Sigmoid colon (tissue), 7 donors: ENCODE results near the gene UMPS. TPM values are rescaled to one million over a fixed set of nuclear protein-coding genes. Genes with fewer than 3 reads are reported as not detected.
"Not testable (repeated sequence)": the region's sequence is repeated elsewhere in the genome, so short reads cannot be mapped to it uniquely, and the experiment has no call there.

Experiments used
- DNase-seq: peaks from one replicate; pipeline ENCODE4 v3.0.0-alpha.2; 2019
- H3K27ac ChIP-seq, 4 donors: fragments of 200-600 bp; sonication (generic); one replicate each; pipeline ENCODE4 v1.5.1; 2016 to 2019; ENCODE audit warnings: mild to moderate bottlenecking in 1 of 4
- H3K27me3 ChIP-seq, 3 donors: fragments of 200-600 bp; sonication (generic); one replicate each; pipeline ENCODE4 v1.5.1; 2019; ENCODE audit warnings: mild to moderate bottlenecking in 1 of 3
- H3K36me3 ChIP-seq, 4 donors: fragments of 200-600 bp; sonication (generic); one replicate each; pipeline ENCODE4 v1.5.1; 2016 to 2019
- H3K4me1 ChIP-seq, 4 donors: fragments of 200-600 bp; sonication (generic); one replicate each; pipeline ENCODE4 v1.5.1; 2017 to 2019
- H3K4me3 ChIP-seq, 4 donors: fragments of 200-600 bp; sonication (generic); one replicate each; pipeline ENCODE4 v1.5.1; 2017 to 2019; ENCODE audit warnings: mild to moderate bottlenecking in 2 of 4, moderate library complexity in 1 of 4
- H3K9me3 ChIP-seq, 4 donors: fragments of 200-600 bp in 3 of 4; sonication (generic) in 3 of 4; one replicate each; pipeline versions ENCODE4 v1.5.1 to v1.6.1; 2013 to 2019
- EP300 ChIP-seq, 4 donors: sonication (generic); formaldehyde crosslinking; IDR thresholded peaks; one replicate each; pipeline ENCODE4 v1.6.1; 2017; ENCODE audit warnings: antibody characterized with exemption in 4 of 4
- POLR2A ChIP-seq, 2 donors: fragments of 450-650 bp; IDR thresholded peaks; one replicate each; pipeline ENCODE4 v1.6.1; 2016; ENCODE audit warnings: antibody characterized with exemption in 2 of 2, mild to moderate bottlenecking in 2 of 2, moderate library complexity in 2 of 2
- POLR2AphosphoS5 ChIP-seq, 4 donors: sonication (generic); formaldehyde crosslinking; IDR thresholded peaks; one replicate each; pipeline ENCODE4 v1.6.1; 2017; ENCODE audit warnings: antibody characterized with exemption in 4 of 4
- WGBS, 2 donors: extraction: QIAGEN DNeasy Blood & Tissue Kit; methylation state at CpG; one replicate each; pipeline ENCODE4 v1.1.7; 2013; 5-methylcytosine and 5-hydroxymethylcytosine counted together
- intact Hi-C: fragments of 100-400 bp; cut with DNase I; formaldehyde crosslinking; loops from one replicate; pipeline ENCODE4 v1.15.1; 2023
- polyA plus RNA-seq, 3 donors: library from polyadenylated mRNA; stranded (reverse); fragments of 200-250 nt; gene quantifications; one replicate each; pipeline ENCODE4 v1.2.3, GENCODE V29; 2013
- total RNA-seq, 4 donors: library from RNA; depleted of rRNA; stranded (reverse); fragments of >200 nt; gene quantifications; one replicate each; pipeline ENCODE4 v1.1.0, GENCODE V29; 2016
- TF ChIP-seq, protein P1 (sequence below), 4 experiments: fragments of 450-650 bp in 3 of 4; fragments of 200-600 bp in 1 of 4; IDR thresholded peaks; one replicate each; pipeline ENCODE4 v1.5.1; 2016 to 2019; ENCODE audit warnings: antibody characterized with exemption in 4 of 4, mild to moderate bottlenecking in 3 of 4, moderate library complexity in 2 of 4
- donor health status: healthy with polysubstance abuse.
- donor health status: Bipolar disorder and iron deficiency.
- donor health status: healthy.

Gene UMPS
- total and polyA plus RNA-seq, 7 donors = 16.7 to 25.1 (median 20.3) TPM

DNA sequence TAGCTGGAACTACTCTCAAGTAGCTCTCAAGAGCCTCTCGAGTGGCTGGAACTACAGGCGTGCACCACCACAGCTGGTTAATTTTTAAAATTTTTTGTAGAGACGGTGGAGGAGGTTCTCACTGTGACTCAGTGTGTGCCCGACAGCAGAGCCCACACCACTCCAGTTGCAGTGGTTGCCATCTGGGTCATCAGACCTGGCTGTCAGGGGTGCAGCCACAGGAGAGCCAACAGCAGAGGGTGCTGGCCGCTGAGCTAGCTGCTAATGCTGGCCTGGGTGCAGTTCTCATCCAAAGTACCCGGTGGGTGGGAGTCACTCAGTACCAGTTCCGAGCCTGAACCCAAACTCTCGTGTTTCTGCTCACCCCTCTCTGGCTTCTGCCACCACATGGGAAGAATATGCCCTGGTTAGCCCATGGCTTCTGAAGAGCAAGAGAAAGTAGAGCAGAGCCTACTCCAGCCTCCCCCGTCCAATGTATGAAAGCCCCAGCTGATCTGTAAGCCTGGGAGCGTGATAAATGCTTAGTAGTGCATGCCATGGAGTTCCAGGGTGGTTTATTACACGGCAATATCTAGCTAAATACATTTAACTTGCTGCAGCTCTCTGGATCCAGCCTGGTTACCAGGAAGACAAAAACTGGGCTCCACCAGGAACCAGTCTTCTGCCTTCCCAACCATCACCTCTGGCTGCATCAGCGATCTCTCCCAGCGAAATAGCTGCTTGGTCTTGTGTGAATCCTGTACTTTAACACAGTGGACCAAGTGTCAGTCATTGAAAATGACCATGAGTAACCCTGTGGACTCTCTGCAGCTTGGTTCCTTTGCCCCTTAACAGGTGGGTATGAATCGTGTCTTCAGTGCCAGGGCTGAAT lies 17.1 kb downstream of the UMPS start:
- intact Hi-C loops = no loop called here
- H3K27me3 ChIP-seq = no peaks in the 10 kb centered on the region
- no peak overlapping the region for H3K27ac ChIP-seq
- H3K9me3 ChIP-seq = no peaks in the 10 kb centered on the region
- no peaks in the 10 kb centered on the region for H3K4me1 ChIP-seq
- WGBS, 2 donors = 91% methylated on average over 14 of the region's 14 CpGs
- no peak for DNase-seq
- peaks cover 10 to 49% (median 14%) of the 10 kb centered on the region in 4 donors for H3K36me3 ChIP-seq
- no peak overlapping the region for H3K4me3 ChIP-seq
- TF ChIP-seq, protein P1, sequence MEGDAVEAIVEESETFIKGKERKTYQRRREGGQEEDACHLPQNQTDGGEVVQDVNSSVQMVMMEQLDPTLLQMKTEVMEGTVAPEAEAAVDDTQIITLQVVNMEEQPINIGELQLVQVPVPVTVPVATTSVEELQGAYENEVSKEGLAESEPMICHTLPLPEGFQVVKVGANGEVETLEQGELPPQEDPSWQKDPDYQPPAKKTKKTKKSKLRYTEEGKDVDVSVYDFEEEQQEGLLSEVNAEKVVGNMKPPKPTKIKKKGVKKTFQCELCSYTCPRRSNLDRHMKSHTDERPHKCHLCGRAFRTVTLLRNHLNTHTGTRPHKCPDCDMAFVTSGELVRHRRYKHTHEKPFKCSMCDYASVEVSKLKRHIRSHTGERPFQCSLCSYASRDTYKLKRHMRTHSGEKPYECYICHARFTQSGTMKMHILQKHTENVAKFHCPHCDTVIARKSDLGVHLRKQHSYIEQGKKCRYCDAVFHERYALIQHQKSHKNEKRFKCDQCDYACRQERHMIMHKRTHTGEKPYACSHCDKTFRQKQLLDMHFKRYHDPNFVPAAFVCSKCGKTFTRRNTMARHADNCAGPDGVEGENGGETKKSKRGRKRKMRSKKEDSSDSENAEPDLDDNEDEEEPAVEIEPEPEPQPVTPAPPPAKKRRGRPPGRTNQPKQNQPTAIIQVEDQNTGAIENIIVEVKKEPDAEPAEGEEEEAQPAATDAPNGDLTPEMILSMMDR (IDR thresholded peaks at IDR 0.05) = no peak
- TF ChIP-seq EP300 (IDR thresholded peaks at IDR 0.05) = no peak
- no peak for TF ChIP-seq POLR2AphosphoS5 (IDR thresholded peaks at IDR 0.05)
- no peak for TF ChIP-seq POLR2A (IDR thresholded peaks at IDR 0.05)

DNA sequence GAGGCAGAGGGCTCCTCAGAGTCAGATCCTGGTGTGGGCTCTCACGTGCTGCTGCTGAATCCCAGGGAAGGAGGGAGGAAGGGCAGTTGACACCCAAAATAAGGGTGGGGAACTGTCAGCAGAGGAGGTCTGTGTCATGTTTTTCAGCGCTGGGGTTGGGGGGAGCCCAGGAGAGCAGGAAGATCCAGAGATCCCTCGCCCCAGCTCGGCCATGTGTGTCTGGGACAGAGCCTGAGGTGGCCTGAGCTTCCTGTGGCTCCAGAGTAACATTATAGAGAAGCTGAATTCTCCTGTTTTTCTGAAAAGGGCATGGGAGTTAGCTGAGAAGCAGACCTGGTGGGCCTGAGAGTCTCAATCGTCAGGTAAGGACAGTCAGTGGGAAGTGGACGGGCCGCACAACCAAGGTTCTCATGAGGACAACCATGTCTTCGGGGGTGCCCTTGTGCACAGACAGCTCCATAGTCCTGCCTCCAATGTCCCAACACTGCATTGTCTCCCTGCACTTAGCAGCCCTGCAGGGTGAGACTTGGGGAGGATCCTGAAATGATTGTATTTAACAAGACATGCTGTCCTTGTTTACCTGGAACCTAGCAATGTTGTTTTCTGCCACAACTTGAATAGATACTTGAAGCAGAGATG lies 18.4 kb downstream of the UMPS start:
- no peaks in the 10 kb centered on the region for H3K9me3 ChIP-seq
- no peak overlapping the region for H3K4me3 ChIP-seq
- TF ChIP-seq, protein P1 (IDR thresholded peaks at IDR 0.05) = no peak
- TF ChIP-seq EP300 (IDR thresholded peaks at IDR 0.05) (no peak), POLR2AphosphoS5 (IDR thresholded peaks at IDR 0.05) (no peak), POLR2A (IDR thresholded peaks at IDR 0.05) (no peak)
- intact Hi-C loops = no loop called here
- WGBS, 2 donors = 88 to 92% methylated on average over 8 of the region's 8 CpGs
- no peaks in the 10 kb centered on the region for H3K4me1 ChIP-seq
- no peaks in the 10 kb centered on the region for H3K27me3 ChIP-seq
- no peak overlapping the region for H3K27ac ChIP-seq
- no peak for DNase-seq
- H3K36me3 ChIP-seq = peaks cover 5 to 37% (median 11%) of the 10 kb centered on the region in 4 donors

DNA sequence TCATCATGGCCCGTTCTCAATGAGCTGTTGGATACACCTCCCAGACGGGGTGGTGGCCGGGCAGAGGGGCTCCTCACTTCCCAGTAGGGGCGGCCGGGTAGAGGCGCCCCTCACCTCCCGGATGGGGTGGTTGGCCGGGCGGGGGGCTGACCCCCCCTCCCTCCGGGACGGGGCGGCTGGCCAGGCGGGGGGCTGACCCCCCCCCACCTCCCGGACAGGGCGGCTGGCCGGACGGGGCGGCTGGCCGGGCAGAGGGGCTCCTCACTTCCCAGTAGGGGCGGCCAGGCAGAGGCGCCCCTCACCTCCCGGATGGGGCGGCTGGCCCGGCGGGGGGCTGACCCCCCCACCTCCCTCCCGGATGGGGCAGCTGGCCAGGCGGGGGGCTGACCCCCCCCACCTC lies 19.6 kb downstream of the UMPS start:
- H3K4me3 ChIP-seq, H3K9me3 ChIP-seq, H3K27ac ChIP-seq, H3K27me3 ChIP-seq, intact Hi-C loops, DNase-seq, H3K4me1 ChIP-seq: not testable (repeated sequence)
- peaks cover 0 to 25% (median 3%) of the 10 kb centered on the region in 4 donors for H3K36me3 ChIP-seq
- WGBS, 2 donors = 89 to 94% methylated on average over 20 to 25 of the region's 27 CpGs

DNA sequence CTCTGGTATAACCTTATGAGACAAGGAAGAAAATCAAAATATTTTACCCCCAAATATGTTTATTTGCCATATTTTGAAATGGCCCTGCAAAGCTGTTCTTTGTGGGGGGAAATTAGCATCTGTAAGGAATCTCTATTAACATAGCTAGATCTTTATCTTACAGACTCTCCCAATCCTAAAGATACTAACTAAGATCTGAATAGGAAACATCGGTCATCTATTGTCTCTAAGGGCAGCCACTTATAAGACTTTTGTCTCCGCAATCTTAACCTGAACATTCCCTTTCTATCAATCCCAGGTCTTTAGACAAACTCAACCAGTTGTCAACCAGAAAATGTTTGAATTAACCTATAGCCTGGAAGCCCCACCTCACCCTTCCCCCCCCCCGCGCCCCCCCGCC lies 21.2 kb downstream of the UMPS start:
- Histone ChIP-seq H3K4me3 (no peak overlapping the region), H3K27me3 (no peaks in the 10 kb centered on the region), H3K27ac (no peak overlapping the region), H3K9me3 (no peaks in the 10 kb centered on the region), H3K4me1 (no peaks in the 10 kb centered on the region), H3K36me3 (peaks cover 0 to 9% (median 0%) of the 10 kb centered on the region in 4 donors)
- no peak for TF ChIP-seq EP300 (IDR thresholded peaks at IDR 0.05)
- no peak for TF ChIP-seq POLR2AphosphoS5 (IDR thresholded peaks at IDR 0.05)
- TF ChIP-seq, protein P1 (IDR thresholded peaks at IDR 0.05) = no peak
- TF ChIP-seq POLR2A (IDR thresholded peaks at IDR 0.05) = no peak
- intact Hi-C loops = no loop called here
- no peak for DNase-seq
- 70 to 79% methylated on average over 5 of the region's 5 CpGs for WGBS, 2 donors

DNA sequence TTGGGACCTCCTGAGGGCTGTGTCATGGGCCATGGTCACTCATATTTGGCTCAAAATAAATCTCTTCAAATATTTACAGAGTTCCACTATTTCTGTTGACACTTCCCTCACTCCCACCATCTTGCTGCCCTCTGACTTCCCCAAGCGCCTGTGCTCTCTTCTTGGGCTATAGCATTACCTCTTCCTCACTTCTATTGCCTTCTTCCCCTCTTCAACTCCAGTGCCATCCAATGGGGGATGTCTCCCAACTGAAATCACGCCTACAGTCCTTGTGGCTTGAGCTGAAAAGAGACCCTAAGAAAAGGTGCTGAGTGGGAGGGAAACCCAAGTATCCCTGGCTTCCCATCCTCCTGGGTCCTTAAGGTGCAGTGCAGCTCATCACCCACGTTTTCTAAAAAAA lies 21.8 kb downstream of the UMPS start:
- 65 to 90% methylated on average over 3 of the region's 3 CpGs for WGBS, 2 donors
- intact Hi-C loops = no loop called here

DNA sequence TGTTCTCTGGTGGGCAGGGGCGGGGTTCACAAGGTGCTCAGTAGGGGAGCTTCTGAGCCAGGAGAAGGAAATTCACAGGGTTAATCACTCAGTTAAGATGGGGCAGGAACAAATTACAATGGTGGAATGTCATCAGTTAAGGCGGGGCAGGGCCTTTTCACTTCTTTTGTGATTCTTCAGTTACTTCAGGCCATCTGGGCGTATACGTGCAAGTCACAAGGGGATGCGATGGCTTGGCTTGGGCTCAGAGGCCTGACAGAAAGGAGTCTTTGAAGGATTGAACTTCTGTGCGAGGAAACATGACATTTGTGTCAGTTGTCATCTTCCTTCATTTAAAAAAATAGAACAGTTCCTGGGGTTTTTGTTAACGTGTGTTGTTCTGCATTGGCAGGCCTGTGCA lies 27.7 kb downstream of the UMPS start:
- H3K4me3 ChIP-seq, intact Hi-C loops, H3K36me3 ChIP-seq, H3K9me3 ChIP-seq, H3K27ac ChIP-seq, DNase-seq, H3K27me3 ChIP-seq: not testable (repeated sequence)
- H3K4me1 ChIP-seq = peaks cover 0 to 19% (median 16%) of the 10 kb centered on the region in 4 donors
- WGBS, 2 donors = 77 to 86% methylated on average over 7 of the region's 7 CpGs

More for the DNA sequence above, 21.8 kb downstream of the UMPS start:
- H3K27me3 ChIP-seq = no peaks in the 10 kb centered on the region
- no peak for DNase-seq
- H3K27ac ChIP-seq = no peak overlapping the region
- TF ChIP-seq POLR2A (IDR thresholded peaks at IDR 0.05) (no peak), EP300 (IDR thresholded peaks at IDR 0.05) (no peak), POLR2AphosphoS5 (IDR thresholded peaks at IDR 0.05) (no peak)
- TF ChIP-seq, protein P1 (IDR thresholded peaks at IDR 0.05) = no peak
- H3K4me1 ChIP-seq = no peaks in the 10 kb centered on the region
- H3K4me3 ChIP-seq = no peak overlapping the region
- H3K9me3 ChIP-seq = no peaks in the 10 kb centered on the region
- peaks cover 0 to 5% (median 0%) of the 10 kb centered on the region in 4 donors for H3K36me3 ChIP-seq
